Immature natural killer cell (primary cell): ENCODE results near the gene KIDINS220. TPM values are rescaled to one million over a fixed set of nuclear protein-coding genes. Genes with fewer than 3 reads are reported as not detected.
A peak's percentile ranks its signal among the peaks of the same experiment; 100 is the strongest.

Experiments used
- DNase-seq, 3 donors: peaks; one replicate each; pipeline ENCODE4 v3.0.0; 2022; ENCODE audit warnings: mixed read lengths in 1 of 3
- H3K27ac Mint-ChIP-seq, 6 donors: one replicate each; pipeline ENCODE4 v1.8.0; 2020; ENCODE audit warnings: mixed read lengths in 6 of 6, mild to moderate bottlenecking in 5 of 6, inconsistent platforms in 4 of 6, moderate library complexity in 3 of 6
- H3K27me3 Mint-ChIP-seq, 3 donors: one replicate each; pipeline ENCODE4 v1.8.0; 2020 to 2021; ENCODE audit warnings: low read depth in 3 of 3, mild to moderate bottlenecking in 3 of 3, mixed read lengths in 3 of 3, moderate library complexity in 3 of 3, inconsistent platforms in 1 of 3
- H3K36me3 Mint-ChIP-seq, 3 donors: one replicate each; pipeline ENCODE4 v1.8.0; 2020; ENCODE audit warnings: mixed read lengths in 3 of 3, inconsistent platforms in 2 of 3, mild to moderate bottlenecking in 2 of 3
- H3K4me1 Mint-ChIP-seq, 2 donors: one replicate each; pipeline ENCODE4 v1.8.0; 2020; ENCODE audit warnings: inconsistent platforms in 2 of 2, mild to moderate bottlenecking in 2 of 2, mixed read lengths in 2 of 2, moderate library complexity in 1 of 2
- H3K4me3 Mint-ChIP-seq, 5 donors: one replicate each; pipeline ENCODE4 v1.8.0; 2020; ENCODE audit warnings: mild to moderate bottlenecking in 5 of 5, mixed read lengths in 5 of 5, inconsistent platforms in 3 of 5, moderate library complexity in 3 of 5
- H3K9me3 Mint-ChIP-seq, 6 donors: one replicate each; pipeline ENCODE4 v1.8.0; 2020; ENCODE audit warnings: mild to moderate bottlenecking in 6 of 6, mixed read lengths in 6 of 6, inconsistent platforms in 4 of 6, moderate library complexity in 3 of 6
- polyA plus RNA-seq, 3 donors: library from polyadenylated mRNA; unstranded; fragments of 300-500 nt; fragmentation: Illumina TruSeq; gene quantifications; one replicate each; pipeline ENCODE4 v1.2.3, GENCODE V29; 2021

Gene KIDINS220
- polyA plus RNA-seq, 3 donors from 2014 or later = 12.2 to 37.5 (median 21.2) TPM

DNA sequence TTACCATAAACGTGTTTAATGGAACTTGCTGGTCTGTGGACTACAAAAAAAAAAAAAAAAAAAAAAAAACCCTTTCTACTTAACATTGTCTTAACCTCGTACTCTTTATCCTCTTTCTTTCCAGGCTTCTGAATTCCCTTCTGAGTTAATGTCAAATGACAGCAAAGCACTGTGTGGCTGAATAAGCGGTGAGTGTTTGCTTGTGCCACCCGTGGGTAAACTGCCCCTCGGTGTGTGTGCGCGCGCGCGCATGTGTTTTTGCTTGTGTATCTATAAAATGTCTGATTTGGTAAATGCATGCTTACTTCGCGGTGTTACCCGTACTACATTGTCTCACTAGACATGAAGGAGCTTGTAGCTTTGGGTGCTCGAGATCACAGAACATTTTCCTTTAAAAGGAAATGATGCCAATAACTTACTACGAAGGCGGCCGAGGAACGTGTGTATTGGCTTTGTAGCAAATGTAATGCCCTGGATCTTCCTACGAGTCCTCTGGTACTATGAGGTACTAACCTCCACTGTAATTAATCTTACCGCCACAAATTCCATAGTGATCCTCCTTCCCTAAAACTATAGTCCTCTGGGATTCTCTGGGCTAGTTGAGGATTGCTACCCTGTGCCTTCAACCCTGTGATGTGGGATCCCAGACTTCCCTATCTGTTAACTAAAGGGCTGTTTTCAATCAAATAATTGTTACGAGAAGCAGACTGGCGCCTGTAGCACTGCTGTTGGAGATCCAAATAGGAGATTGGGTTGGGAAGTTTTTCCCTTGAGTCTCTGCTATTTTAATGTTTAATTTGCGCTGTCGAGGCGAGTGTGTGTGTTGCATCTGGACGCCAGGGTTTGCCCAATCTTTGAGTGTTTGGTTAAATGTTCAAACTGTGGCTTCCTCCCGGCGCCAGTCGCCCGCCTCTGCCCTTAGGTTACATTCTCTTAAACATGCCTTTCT is 154.4 kb downstream of the KIDINS220 start:
- H3K9me3 Mint-ChIP-seq = peaks cover 0 to 6% (median 0%) of the 10 kb centered on the region in 6 donors
- DNase-seq = peak; percentile 38 to 47 (median 41)
- H3K4me3 Mint-ChIP-seq = peak overlapping the region; percentile 94 to 100 (median 98)
- H3K27me3 Mint-ChIP-seq = peaks cover 31 to 47% (median 37%) of the 10 kb centered on the region in 3 donors
- peak overlapping the region; percentile 85 to 98 (median 96) for H3K27ac Mint-ChIP-seq
- H3K4me1 Mint-ChIP-seq = peaks cover 33 to 45% of the 10 kb centered on the region in 2 donors
- peaks cover 24 to 32% (median 25%) of the 10 kb centered on the region in 3 donors for H3K36me3 Mint-ChIP-seq

DNA sequence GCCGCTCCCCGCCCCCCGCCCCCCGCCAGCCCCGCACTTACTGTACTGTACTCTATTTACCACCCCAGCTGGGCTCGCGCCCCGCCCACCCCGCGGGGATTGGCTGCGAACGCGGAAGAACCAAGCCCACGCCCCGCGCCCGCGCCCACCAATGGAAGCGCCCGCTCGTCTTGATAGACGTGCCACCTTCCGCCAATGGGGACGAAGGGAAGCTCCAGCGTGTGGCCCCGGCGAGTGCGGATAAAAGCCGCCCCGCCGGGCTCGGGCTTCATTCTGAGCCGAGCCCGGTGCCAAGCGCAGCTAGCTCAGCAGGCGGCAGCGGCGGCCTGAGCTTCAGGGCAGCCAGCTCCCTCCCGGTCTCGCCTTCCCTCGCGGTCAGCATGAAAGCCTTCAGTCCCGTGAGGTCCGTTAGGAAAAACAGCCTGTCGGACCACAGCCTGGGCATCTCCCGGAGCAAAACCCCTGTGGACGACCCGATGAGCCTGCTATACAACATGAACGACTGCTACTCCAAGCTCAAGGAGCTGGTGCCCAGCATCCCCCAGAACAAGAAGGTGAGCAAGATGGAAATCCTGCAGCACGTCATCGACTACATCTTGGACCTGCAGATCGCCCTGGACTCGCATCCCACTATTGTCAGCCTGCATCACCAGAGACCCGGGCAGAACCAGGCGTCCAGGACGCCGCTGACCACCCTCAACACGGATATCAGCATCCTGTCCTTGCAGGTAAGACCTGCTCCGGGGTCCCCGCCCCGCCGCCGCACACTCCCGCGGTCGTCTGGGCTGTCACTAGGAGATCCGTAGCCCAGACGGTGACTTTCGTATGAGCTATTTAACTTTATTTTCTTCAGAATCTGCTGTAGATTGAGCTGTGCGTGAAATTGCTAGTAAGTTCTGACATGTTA is 155.4 kb downstream of the KIDINS220 start, which contains the start of gene ID2:
ID2 (plus strand) TSS at position 271 of the 907 bp plus-strand sequence; CDS start at position 381, 110 bp downstream.
- Mint-ChIP-seq H3K4me1 (peaks cover 42 to 55% of the 10 kb centered on the region in 2 donors), H3K36me3 (peaks cover 24 to 28% (median 25%) of the 10 kb centered on the region in 3 donors), H3K9me3 (peaks cover 0 to 6% (median 0%) of the 10 kb centered on the region in 6 donors), H3K27ac (peak within 1 kb of the TSS; percentile 93 to 98 (median 96)), H3K27me3 (peaks cover 35 to 53% (median 44%) of the 10 kb centered on the region in 3 donors), H3K4me3 (peak within 1 kb of the TSS; percentile 97 to 100 (median 98))
- DNase-seq = peak; percentile 99

DNA sequence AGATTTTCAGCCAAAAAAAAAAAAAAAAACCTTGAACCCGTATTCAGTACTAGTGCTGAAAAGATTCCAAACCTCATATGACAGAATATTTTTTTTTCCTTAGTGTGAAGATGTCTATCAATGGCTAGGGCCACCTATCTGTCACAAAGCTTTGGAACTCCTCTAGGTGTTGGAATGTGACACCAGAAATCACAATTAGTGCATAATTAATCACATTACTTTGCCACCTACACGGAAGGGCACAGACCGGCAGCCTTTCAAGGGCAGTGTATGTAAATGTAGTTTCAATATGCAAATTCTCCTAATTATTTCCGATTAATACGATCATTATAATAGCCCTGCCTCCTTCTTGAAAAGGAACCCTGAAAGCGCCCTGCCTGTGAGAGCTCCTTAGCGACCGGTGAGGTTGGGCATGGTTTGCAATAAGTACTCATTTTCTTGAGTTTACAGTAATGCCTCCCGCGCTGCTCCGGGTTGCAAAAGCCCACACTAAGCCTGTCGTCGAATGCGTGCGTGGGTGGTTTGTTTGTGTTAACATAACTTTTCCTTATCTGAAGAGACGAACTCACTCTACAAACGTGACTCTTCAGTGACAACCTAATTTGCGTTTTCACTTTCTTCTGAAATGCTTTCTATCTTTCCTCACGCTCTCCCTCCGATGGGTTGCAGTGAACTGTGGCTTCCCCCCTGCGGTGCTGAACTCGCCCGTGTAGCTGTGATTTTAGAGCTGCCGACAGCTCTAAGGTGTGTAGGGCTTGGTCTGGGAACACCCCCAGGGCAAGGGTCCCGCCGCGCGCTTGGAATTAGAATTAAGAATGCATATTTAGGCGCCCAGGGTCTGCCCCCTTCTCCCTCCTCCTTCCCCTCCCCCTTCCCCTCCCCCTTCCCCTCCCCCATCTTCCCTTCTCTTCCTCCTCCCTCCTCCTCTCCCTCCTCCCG is 156.3 kb downstream of the KIDINS220 start:
- peaks cover 41 to 49% of the 10 kb centered on the region in 2 donors for H3K4me1 Mint-ChIP-seq
- peak overlapping the region; percentile 94 to 100 (median 97) for H3K4me3 Mint-ChIP-seq

DNA sequence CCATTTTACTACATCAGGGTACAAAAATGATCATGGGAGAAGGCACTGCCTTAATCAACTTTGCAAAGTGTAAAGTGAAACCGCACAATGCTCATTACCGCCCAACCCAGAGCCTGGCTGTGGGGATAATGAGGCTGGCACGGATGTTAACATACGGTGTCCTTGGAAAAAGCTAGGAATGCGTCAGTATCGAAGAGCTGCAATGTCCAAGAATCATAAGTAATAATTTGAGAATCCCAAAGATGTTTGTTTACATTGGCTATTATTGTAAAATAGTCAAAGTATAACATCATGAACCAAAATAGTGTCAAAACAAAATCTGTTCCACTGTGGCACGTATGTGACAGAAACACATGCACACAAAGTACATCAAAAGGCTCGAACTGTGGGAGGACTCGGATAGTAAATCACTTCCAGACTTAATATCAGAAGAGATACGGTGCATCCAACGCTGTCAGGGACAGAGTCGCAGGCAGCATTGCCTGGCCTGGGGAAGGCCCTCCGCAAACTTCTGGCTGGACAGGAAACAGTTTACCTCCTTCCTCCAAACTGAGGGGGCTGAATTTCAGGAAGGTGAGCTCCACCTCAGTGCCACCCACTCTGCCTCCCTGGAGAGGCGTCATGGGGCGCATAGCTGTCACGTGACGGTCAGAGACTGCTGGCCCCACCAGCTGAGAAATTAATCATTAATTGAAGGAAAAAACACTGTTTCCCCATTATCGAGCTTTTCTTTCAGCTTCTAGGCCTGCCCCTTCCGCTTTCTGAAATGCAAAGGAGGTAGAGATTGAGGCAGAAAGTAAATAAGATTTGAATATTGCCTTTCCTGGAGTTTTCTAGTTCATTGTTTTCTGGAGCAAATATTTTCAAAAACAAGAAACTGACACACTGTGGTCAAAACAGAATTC is 157.3 kb downstream of the KIDINS220 start:
- Mint-ChIP-seq H3K27ac (peak overlapping the region; percentile 89 to 98 (median 94)), H3K4me3 (peak overlapping the region; percentile 93 to 100 (median 97)), H3K36me3 (peaks cover 24 to 25% (median 24%) of the 10 kb centered on the region in 3 donors), H3K9me3 (peaks cover 0 to 8% (median 0%) of the 10 kb centered on the region in 6 donors), H3K4me1 (peaks cover 38 to 48% of the 10 kb centered on the region in 2 donors), H3K27me3 (peaks cover 40 to 58% (median 48%) of the 10 kb centered on the region in 3 donors)
- DNase-seq = no peak

More for the DNA sequence above, 156.3 kb downstream of the KIDINS220 start:
- peak overlapping the region; percentile 90 to 98 (median 94) for H3K27ac Mint-ChIP-seq
- H3K27me3 Mint-ChIP-seq = peaks cover 37 to 53% (median 48%) of the 10 kb centered on the region in 3 donors
- H3K9me3 Mint-ChIP-seq = peaks cover 0 to 6% (median 0%) of the 10 kb centered on the region in 6 donors
- H3K36me3 Mint-ChIP-seq = peaks cover 24 to 25% (median 25%) of the 10 kb centered on the region in 3 donors
- peak; percentile 66 to 78 (median 72) for DNase-seq

DNA sequence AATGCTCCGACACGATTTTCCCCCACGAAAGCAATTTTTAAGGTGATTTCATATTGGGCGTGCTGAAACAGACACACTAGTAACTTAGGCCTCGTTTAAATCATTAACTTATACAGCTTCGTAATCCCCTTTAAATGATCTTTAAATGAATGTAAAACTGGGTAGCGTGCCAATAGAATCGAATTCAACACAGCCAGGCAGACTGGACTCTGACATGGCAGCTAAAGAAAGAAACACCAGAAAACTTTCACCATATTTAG is 157.9 kb downstream of the KIDINS220 start:
- Mint-ChIP-seq H3K27ac (peak overlapping the region; percentile 89 to 98 (median 94)), H3K4me1 (peaks cover 36 to 44% of the 10 kb centered on the region in 2 donors), H3K27me3 (peaks cover 37 to 56% (median 49%) of the 10 kb centered on the region in 3 donors), H3K36me3 (peaks cover 23 to 24% (median 24%) of the 10 kb centered on the region in 3 donors), H3K9me3 (peaks cover 3 to 9% (median 4%) of the 10 kb centered on the region in 6 donors), H3K4me3 (peak overlapping the region; percentile 83 to 93 (median 85))
- no peak for DNase-seq

Other genes with a start within 250 kb of the KIDINS220 start
- 1,000 to 10,000 TPM in 2 of 3 donors, 100 to 1,000 TPM in 1; 816 to 1,425 (median 1,420) TPM for gene ID2, start 155.6 kb downstream of the KIDINS220 start, polyA plus RNA-seq
- gene MBOAT2, start 166.1 kb upstream of the KIDINS220 start, polyA plus RNA-seq = 1 to 10 TPM in 2 of 3 donors, not detected in 1; 1.6 to 2.2 TPM